Loucy (cell line): ENCODE data around the gene EIPR1.

Experiments used
- EZH2phosphoT487 ChIP-seq: fragments of 200-600 bp; IDR thresholded peaks from 2 replicates; pipeline ENCODE4 v1.6.1; 2018; ENCODE audit warnings: antibody characterized with exemption, mild to moderate bottlenecking, moderate library complexity, borderline replicate concordance
- TF ChIP-seq, protein P1 (sequence below): fragments of 200-600 bp; sonication (generic); conservative IDR thresholded peaks from 2 replicates; pipeline ENCODE4 v1.5.1; 2014; ENCODE audit warnings: mild to moderate bottlenecking, antibody characterized with exemption, low read length

DNA sequence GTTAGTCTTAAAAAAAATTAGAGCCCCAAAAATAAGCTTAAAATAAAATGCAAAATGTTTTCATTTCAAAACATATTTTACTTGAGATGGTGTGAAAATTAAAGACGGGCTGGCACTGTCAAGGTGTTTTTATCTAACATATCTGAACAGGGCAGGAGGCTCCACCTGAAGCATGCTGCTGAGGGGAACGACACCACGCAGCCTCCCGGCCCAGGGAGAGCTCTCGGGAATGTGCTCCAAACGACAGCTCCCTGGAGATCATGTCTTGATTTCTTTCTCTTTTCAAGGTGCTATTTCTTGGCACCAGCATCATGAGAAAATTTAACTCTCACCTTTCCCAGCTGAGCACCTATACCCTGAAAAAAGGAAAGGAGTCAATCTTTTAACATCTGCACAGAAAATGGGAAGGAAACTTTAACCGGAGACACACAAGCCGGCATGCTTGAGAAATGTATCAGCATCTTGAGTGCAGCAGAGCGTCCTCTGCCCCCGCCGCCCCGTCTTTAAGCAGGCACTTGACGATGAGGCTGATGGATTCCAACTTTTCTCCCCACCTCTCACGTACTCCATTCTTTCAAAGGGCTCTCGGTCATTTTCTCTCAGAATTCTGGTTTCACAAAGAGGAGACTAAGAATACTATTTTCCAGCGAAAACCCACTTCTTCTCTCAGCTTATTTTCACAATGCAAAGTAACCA lies 56.6 kb downstream of the EIPR1 start:
- TF ChIP-seq, protein P1, sequence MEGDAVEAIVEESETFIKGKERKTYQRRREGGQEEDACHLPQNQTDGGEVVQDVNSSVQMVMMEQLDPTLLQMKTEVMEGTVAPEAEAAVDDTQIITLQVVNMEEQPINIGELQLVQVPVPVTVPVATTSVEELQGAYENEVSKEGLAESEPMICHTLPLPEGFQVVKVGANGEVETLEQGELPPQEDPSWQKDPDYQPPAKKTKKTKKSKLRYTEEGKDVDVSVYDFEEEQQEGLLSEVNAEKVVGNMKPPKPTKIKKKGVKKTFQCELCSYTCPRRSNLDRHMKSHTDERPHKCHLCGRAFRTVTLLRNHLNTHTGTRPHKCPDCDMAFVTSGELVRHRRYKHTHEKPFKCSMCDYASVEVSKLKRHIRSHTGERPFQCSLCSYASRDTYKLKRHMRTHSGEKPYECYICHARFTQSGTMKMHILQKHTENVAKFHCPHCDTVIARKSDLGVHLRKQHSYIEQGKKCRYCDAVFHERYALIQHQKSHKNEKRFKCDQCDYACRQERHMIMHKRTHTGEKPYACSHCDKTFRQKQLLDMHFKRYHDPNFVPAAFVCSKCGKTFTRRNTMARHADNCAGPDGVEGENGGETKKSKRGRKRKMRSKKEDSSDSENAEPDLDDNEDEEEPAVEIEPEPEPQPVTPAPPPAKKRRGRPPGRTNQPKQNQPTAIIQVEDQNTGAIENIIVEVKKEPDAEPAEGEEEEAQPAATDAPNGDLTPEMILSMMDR: no peak
- TF ChIP-seq EZH2phosphoT487: no peak
